NCI-H460 (cell line): ENCODE data around the gene NTPCR. TPM values are rescaled to one million over a fixed set of nuclear protein-coding genes. Genes with fewer than 3 reads are reported as not detected.
"Not testable (repeated sequence)": the region's sequence is repeated elsewhere in the genome, so short reads cannot be mapped to it uniquely, and the experiment has no call there.

Experiments
- DNase-seq: peaks from one replicate; pipeline ENCODE4 v3.0.0-alpha.2; 2016; ENCODE audit warnings: low read depth; ENCODE audit errors: extremely low read depth
- polyA plus RNA-seq: library from polyadenylated mRNA; depleted of rRNA; stranded (reverse); fragments of >200 nt; gene quantifications from 2 replicates; pipeline ENCODE4 v1.2.3, GENCODE V29; 2014; cell fraction: nucleus; rRNA removed
- total RNA-seq: library from RNA; depleted of rRNA; stranded (reverse); fragments of >200 nt; shearing (Covaris generic); gene quantifications from 2 replicates; pipeline ENCODE4 v1.2.3, GENCODE V29; 2014; rRNA removed

NTPCR gene
- 101 TPM in 2 replicates for total RNA-seq
- polyA plus RNA-seq, result 49.6 and 70.6 TPM in 2 replicates

GRCh38 chr1:232950197-232951176 is at the start of gene NTPCR:
Gene NTPCR, plus strand, starts transcription at chr1:232950611. Its CDS starts 100 bp downstream, at chr1:232950711.
- peak; percentile 96 for DNase-seq

- DNase-seq, result no peak
Observed at GRCh38 chr1:232900818-232901217, 49.6 kb upstream of the NTPCR start.

GRCh38 chr1:232901255-232901654 is 49.2 kb upstream of the NTPCR start:
- no peak for DNase-seq

- no peak for DNase-seq
Observed at GRCh38 chr1:232902774-232903350, 47.5 kb upstream of the NTPCR start.

- DNase-seq, result no peak
Observed at GRCh38 chr1:232904131-232904530, 46.3 kb upstream of the NTPCR start.

- DNase-seq, result peak; percentile 61
Observed at GRCh38 chr1:232904566-232904965, 45.8 kb upstream of the NTPCR start.

- DNase-seq, result no peak
Observed at GRCh38 chr1:232905331-232906034, 44.9 kb upstream of the NTPCR start.

GRCh38 chr1:232906441-232906840 is 44.0 kb upstream of the NTPCR start:
- DNase-seq, result no peak

GRCh38 chr1:232908831-232909230 is 41.6 kb upstream of the NTPCR start:
- DNase-seq, result no peak

- DNase-seq, result no peak
Observed at GRCh38 chr1:232909752-232910151, 40.7 kb upstream of the NTPCR start.

- DNase-seq, result no peak
Observed at GRCh38 chr1:232911027-232911599, 39.3 kb upstream of the NTPCR start.

GRCh38 chr1:232912845-232913580 is 37.4 kb upstream of the NTPCR start:
- no peak for DNase-seq

GRCh38 chr1:232914271-232914670 is 36.1 kb upstream of the NTPCR start:
- not testable (repeated sequence) for DNase-seq

GRCh38 chr1:232915212-232915611 is 35.2 kb upstream of the NTPCR start:
- DNase-seq, result no peak

GRCh38 chr1:232917053-232917452 is 33.4 kb upstream of the NTPCR start:
- DNase-seq, result no peak

GRCh38 chr1:232921381-232921780 is 29.0 kb upstream of the NTPCR start:
- no peak for DNase-seq

GRCh38 chr1:232922485-232922884 is 27.9 kb upstream of the NTPCR start:
- no peak for DNase-seq

- no peak for DNase-seq
Observed at GRCh38 chr1:232923739-232924386, 26.5 kb upstream of the NTPCR start.

GRCh38 chr1:232924874-232925273 is 25.5 kb upstream of the NTPCR start:
- no peak for DNase-seq
